HEK293 (cell line): ENCODE results near the gene ZSCAN9.

ENCODE experiments used
- CTCF ChIP-seq: fragments of 450-650 bp; formaldehyde crosslinking; IDR thresholded peaks from 2 replicates; pipeline ENCODE4 v1.5.1; 2016; ENCODE audit warnings: missing biosample characterization, missing genetic modification characterization
- PBX3 ChIP-seq: sonication (generic); formaldehyde crosslinking; IDR thresholded peaks from 2 replicates; pipeline ENCODE4 v1.8.1; 2022; ENCODE audit warnings: mild to moderate bottlenecking, moderate library complexity, missing genetic modification reagents

- no peak for TF ChIP-seq PBX3 (CRISPR knock-in tag)
- no peak for TF ChIP-seq CTCF (tag by site-specific recombination)
Measured at GRCh38 chr6:28264834-28265401, 39.8 kb downstream of the ZSCAN9 start.
